Iris pigment epithelial cell (primary cell): ENCODE data around the gene TRIO.

Experiments
- DNase-seq: peaks from one replicate; pipeline ENCODE4 v3.0.0-alpha.2; 2011; ENCODE audit warnings: low read depth

TRIO gene

DNA sequence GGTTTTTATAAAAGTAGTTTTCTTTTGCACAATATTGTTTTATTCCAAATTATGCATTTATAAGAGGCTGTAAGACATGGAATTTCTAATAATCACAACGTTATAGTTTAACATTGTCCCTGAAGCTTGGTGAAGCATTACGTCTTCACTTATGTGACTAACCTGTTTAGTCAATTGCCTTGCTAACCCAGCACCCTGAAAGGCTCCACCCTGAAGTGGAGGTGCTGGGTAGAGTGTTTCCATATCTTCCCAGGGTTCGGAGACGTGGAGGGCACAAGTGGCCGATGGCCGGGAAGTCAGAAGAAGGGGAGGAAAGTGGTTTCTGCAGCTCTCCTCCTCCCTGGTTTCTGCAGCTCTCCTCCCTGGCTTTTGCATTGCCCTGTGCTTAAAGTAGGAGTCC, 83.4 kb downstream of the TRIO start:
- DNase-seq = no peak

- no peak for DNase-seq
These were observed 83.8 kb downstream of the TRIO start for GRCh38 chr5:14226992-14227391.

GRCh38 chr5:14227513-14227912, 84.4 kb downstream of the TRIO start:
- DNase-seq = no peak

GRCh38 chr5:14228219-14228618, 85.1 kb downstream of the TRIO start:
- DNase-seq = no peak

- DNase-seq = no peak
These were observed 86.0 kb downstream of the TRIO start for GRCh38 chr5:14229181-14229580.

DNA sequence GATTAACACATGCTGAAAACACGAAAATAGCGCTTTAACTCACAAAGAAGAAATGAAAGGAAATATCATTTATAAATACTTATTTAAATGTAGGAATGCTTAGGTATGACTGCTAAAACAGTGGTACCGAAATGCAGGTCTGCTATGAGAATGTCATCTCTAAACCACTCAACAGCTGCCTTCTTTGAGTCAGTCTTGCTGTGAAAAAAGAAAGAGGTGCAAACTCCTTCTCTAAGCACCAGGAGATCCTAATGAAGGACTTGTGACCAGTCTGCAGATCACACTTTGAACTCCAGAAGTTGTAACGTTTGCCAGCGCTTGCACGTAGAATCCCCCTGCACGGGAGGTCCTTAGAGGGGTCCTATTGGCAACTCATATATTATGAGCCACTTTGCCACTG, 86.6 kb downstream of the TRIO start:
- DNase-seq = no peak

GRCh38 chr5:14231156-14231555, 88.0 kb downstream of the TRIO start:
- no peak for DNase-seq

- no peak for DNase-seq
These were observed 88.7 kb downstream of the TRIO start for GRCh38 chr5:14231890-14232289.

- peak; percentile 70 for DNase-seq
These were observed 91.1 kb downstream of the TRIO start for GRCh38 chr5:14234204-14234603.

DNA sequence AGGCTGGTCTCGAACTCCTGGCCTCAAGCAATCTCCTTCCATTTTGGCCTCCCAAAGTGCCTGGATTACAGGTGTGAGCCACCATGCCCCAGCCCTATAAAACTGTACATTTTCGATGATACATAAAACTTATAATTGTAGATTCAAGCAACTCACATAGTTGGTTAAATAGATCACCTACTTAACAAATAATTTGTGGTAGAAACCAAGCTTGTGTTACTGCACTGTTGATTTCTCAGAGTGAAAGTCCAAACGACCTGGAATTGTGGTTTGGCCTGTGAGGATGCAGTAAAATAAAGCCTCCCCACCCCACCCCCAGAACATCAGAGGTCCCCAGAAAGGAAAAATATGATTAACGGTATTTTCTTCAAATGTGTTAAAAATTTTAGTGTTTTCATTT, 92.7 kb downstream of the TRIO start:
- DNase-seq = no peak

GRCh38 chr5:14236757-14237156, 93.6 kb downstream of the TRIO start:
- no peak for DNase-seq

DNA sequence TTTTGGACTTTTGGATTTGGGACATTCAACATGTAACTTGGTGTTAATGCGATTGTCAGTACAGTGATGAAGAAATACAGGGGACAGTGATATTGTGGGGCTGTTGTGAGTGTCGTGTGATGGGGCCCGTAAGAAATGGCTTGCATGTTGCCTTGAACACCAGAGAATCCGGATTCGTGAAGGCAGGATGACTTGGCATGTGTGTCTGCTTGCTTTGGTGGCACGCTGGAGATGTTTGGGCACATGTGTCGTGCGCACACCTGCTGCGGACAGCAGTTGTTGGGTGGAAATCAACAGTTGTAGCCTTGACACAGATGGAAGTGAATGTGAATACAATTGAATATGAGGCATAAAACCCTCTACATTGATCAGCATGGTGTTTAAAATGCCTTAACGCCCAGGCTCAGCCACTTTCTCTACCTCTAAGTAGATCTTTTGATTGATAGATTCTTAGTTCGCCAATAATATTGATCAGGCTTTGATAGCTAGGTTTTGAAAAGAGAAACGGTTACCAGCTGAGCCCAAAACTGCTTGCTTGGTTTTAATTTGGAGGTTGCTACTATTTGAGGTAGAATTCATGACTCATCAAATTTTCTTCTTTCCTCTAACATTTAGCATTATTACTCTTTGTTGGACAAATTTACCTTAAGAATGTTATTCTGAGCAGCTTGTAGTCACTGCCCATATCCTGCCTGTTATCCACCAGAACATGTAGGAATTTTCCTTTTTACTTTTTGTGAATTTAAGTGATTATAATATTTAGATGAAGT, 94.4 kb downstream of the TRIO start:
- DNase-seq = no peak

DNA sequence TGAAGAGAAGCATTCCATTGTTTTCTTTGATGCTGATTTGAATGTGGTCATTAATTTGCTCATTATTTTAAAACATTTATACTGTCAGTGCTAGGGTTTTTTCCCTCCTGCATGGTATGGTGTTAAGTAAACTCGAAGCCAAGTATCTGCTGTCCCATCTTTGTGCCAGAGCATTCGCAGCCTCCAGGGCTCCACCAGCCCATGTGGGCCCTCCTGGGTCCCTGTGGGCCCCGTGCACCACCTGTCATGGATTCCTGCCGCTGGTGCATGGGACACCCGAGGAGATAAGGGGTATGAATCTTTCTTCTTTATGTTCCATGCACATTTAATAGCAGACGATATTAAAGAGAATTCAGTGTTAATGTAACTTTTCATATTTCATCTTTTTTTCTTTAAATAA, 95.1 kb downstream of the TRIO start:
- DNase-seq = no peak

DNA sequence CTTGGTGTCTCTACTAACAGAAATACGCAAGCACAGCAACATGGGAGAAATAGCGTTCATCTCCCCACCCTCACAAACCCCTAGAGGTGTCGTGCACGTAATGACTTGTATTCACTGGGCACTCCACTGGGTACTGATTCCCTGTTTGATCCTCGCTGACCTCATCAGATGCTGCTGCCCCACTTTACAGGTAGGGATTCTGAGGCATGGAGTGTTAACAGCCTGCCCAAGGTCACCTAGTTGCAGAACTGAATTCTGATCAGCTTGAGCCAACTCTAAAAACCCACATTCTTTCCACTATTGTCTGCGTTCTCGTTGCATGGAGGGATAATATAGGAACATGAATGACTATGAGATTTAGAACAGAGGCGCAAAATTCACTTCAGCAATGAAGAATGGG, 96.3 kb downstream of the TRIO start:
- DNase-seq = no peak

GRCh38 chr5:14239951-14240350, 96.8 kb downstream of the TRIO start:
- DNase-seq = no peak

GRCh38 chr5:14240359-14240758, 97.2 kb downstream of the TRIO start:
- DNase-seq = peak; percentile 38

GRCh38 chr5:14241141-14241540, 98.0 kb downstream of the TRIO start:
- no peak for DNase-seq

DNA sequence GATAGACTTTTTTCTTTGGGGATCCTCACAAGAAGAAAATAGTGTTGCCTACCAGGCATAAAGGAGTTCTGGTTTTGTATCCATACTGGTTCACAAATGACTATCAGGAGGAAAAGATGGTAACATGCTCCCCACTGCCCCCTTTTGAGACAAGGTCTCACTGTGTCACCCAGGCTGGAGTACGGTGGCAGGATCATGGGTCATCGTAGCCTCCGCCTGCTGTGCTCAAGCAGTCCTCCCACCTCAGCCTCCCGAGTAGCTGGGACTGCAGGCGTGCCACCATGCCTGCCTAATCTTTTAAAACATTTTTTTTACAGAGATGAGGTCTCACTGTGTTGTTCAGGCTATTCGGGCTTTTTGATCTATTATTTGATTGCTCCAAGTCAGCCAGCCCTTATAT, 99.3 kb downstream of the TRIO start:
- no peak for DNase-seq

DNA sequence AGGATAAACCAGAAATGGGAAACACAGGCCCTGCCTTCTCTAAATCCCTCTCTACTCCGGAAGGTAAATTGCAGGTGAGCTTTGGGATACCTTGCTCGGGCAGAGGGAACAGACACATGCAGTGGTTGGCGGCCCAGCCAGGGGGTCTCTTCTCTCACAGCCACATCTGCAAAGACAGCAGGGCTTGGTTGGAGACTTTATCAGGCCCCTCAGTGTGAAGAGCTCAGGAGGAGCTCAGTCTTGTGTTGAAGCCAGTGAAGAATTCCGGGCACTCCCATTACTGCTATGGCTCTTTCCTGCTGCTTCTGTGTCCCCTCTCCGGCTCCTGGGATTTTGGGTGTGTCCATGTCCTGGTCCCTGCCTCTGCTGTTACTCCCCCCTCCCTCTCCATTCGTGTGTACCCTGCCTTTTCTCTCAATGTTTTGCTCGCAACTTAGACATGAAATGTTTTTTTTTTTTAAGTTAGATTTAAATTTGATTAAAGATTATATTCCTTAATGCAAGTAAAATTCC, 99.8 kb downstream of the TRIO start:
- no peak for DNase-seq

DNA sequence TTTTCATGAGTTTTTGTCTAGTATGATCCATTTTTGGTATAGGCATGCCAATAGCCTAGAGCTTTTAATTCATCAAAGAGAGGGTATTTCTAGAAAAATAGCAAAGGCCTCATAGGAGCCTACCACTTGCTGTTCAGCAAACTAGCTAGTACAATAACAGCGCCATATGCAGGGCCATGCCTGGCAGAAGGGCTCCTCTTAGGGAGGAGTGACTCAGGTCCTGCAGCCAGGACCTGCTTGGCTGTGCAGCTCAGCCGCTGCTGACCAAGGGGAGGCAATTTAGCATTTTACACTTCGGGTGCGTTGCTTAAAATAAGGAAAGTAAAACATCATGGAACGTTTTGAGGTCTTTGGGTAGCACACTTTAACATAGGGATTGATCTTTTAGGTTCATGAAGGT, 100.6 kb downstream of the TRIO start:
- no peak for DNase-seq

DNA sequence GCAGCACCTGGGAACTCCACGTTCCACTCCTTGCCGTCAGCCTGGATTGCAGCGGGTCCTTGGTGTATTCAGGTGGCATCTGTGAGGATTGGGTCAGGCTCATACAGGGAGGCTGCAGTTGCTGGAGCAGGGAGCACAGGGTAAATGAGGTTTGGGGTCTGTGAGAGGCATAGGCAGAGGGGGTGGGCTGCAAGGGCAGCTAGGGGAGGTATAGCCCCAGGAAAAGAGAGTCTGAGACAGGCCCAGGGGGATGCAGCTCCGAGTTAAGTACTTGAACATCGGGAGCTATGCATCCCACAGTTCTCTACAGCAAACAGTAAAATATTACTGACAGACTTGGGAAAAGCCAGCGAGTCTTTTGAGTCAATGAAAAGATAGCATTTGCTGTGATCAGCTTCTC, 101.6 kb downstream of the TRIO start:
- DNase-seq = no peak

- DNase-seq = peak; percentile 87
These were observed 102.2 kb downstream of the TRIO start for GRCh38 chr5:14245132-14245925.

- DNase-seq = no peak
These were observed 103.4 kb downstream of the TRIO start for GRCh38 chr5:14246350-14247053.
